Mesenchymal stem cell (in vitro differentiated cells and primary cell): Measurements from ENCODE around the gene HYOU1.
A peak's percentile ranks its signal among the peaks of the same experiment; 100 is the strongest.

Experiments
- DNase-seq: peaks from one replicate; pipeline ENCODE4 v3.0.0-alpha.2; 2013
- H2AFZ ChIP-seq: one replicate; pipeline ENCODE4 v1.6.1; 2013; ENCODE audit warnings: low read depth, mild to moderate bottlenecking, control low read depth, inconsistent platforms, low read length, moderate library complexity
- H2AK5ac ChIP-seq: 2 replicates; pipeline ENCODE4 v1.6.1; 2013; ENCODE audit warnings: low read length, moderate library complexity, mild to moderate bottlenecking, inconsistent platforms; ENCODE audit not compliant: severe bottlenecking
- H2BK120ac ChIP-seq: one replicate; pipeline ENCODE4 v1.6.1; 2013; ENCODE audit warnings: low read depth, mild to moderate bottlenecking, inconsistent platforms, low read length, moderate library complexity
- H2BK12ac ChIP-seq, 2 experiments: one replicate each; pipeline ENCODE4 v1.6.1; 2013; ENCODE audit warnings: inconsistent platforms in 2 of 2, low read length in 2 of 2, mild to moderate bottlenecking in 2 of 2, moderate library complexity in 2 of 2, control low read depth in 1 of 2
- H2BK15ac ChIP-seq: one replicate; pipeline ENCODE4 v1.6.1; 2013; ENCODE audit warnings: mild to moderate bottlenecking, low read depth, inconsistent platforms; ENCODE audit not compliant: poor library complexity, severe bottlenecking
- H2BK5ac ChIP-seq: 2 replicates; pipeline ENCODE4 v1.6.1; 2013; ENCODE audit warnings: low read depth, mild to moderate bottlenecking, low read length, control low read depth, inconsistent platforms; ENCODE audit not compliant: poor library complexity, severe bottlenecking
- H3K14ac ChIP-seq, 2 experiments: one replicate each; pipeline ENCODE4 v1.6.1; 2013; ENCODE audit warnings: inconsistent platforms in 2 of 2, low read length in 2 of 2, control low read depth in 1 of 2, mild to moderate bottlenecking in 1 of 2, moderate library complexity in 1 of 2
- H3K18ac ChIP-seq, 2 experiments: one replicate each; pipeline ENCODE4 v1.6.1; 2013; ENCODE audit warnings: inconsistent platforms in 2 of 2, low read length in 2 of 2, control low read depth in 1 of 2, low read depth in 1 of 2, mild to moderate bottlenecking in 1 of 2
- H3K23ac ChIP-seq, 2 experiments: one replicate each; pipeline ENCODE4 v1.6.1; 2013; ENCODE audit warnings: inconsistent platforms in 2 of 2, low read length in 2 of 2, mild to moderate bottlenecking in 2 of 2, moderate library complexity in 2 of 2, control low read depth in 1 of 2
- H3K27ac ChIP-seq: 2 replicates; pipeline ENCODE4 v1.5.1; 2013; ENCODE audit warnings: mild to moderate bottlenecking, moderate library complexity, low read length, control low read depth, inconsistent platforms; ENCODE audit not compliant: poor library complexity, severe bottlenecking
- H3K27me3 ChIP-seq, 2 experiments: 2 replicates each; pipeline versions ENCODE4 v1.6.1 to v1.7.0; 2013; ENCODE audit warnings: low read length in 2 of 2, mild to moderate bottlenecking in 2 of 2, moderate library complexity in 2 of 2, control low read depth in 1 of 2, inconsistent platforms in 1 of 2; ENCODE audit not compliant: control insufficient read depth in 1 of 2, insufficient read depth in 1 of 2
- H3K36me3 ChIP-seq, 2 experiments: 2 replicates each; pipeline versions ENCODE4 v1.6.1 to v1.7.0; 2013; ENCODE audit warnings: low read length in 2 of 2, control low read depth in 1 of 2, inconsistent platforms in 1 of 2, low read depth in 1 of 2, mild to moderate bottlenecking in 1 of 2; ENCODE audit not compliant: insufficient read depth in 2 of 2, control insufficient read depth in 1 of 2
- H3K4ac ChIP-seq, 2 experiments: one replicate each; pipeline ENCODE4 v1.6.1; 2013; ENCODE audit warnings: inconsistent platforms in 2 of 2, low read length in 2 of 2, mild to moderate bottlenecking in 2 of 2, moderate library complexity in 2 of 2, control low read depth in 1 of 2, low read depth in 1 of 2
- H3K4me1 ChIP-seq: 2 replicates; pipeline ENCODE4 v1.6.1; 2013; ENCODE audit warnings: low read depth, low read length, control low read depth; ENCODE audit not compliant: control insufficient read depth, insufficient read depth
- H3K4me2 ChIP-seq: 2 replicates; pipeline ENCODE4 v1.6.1; 2013; ENCODE audit warnings: low read length, mild to moderate bottlenecking, inconsistent platforms; ENCODE audit not compliant: poor library complexity, severe bottlenecking
- H3K4me3 ChIP-seq, 2 experiments: 2 replicates each; pipeline versions ENCODE4 v1.5.1 to v1.7.0; 2013; ENCODE audit warnings: low read length in 2 of 2, mild to moderate bottlenecking in 2 of 2, control low read depth in 1 of 2, low read depth in 1 of 2; ENCODE audit not compliant: insufficient read depth in 1 of 2
- H3K79me1 ChIP-seq: replicated peaks from 2 replicates; pipeline ENCODE4 v1.6.1; 2013; ENCODE audit warnings: mild to moderate bottlenecking, control low read depth, low read length, inconsistent platforms; ENCODE audit not compliant: poor library complexity, severe bottlenecking
- H3K9ac ChIP-seq: 2 replicates; pipeline ENCODE4 v1.7.0; 2013; ENCODE audit warnings: mild to moderate bottlenecking, low read length, moderate library complexity
- H3K9me3 ChIP-seq: 2 replicates; pipeline ENCODE4 v1.7.0; 2013; ENCODE audit warnings: mild to moderate bottlenecking, low read length; ENCODE audit not compliant: control insufficient read depth
- H4K8ac ChIP-seq: one replicate; pipeline ENCODE4 v1.6.1; 2013; ENCODE audit warnings: inconsistent platforms, mild to moderate bottlenecking, low read length, moderate library complexity
- H4K91ac ChIP-seq: one replicate; pipeline ENCODE4 v1.6.1; 2013; ENCODE audit warnings: mild to moderate bottlenecking, low read length, inconsistent platforms
- WGBS: methylation state at CpG from one replicate; pipeline ENCODE4 v1.1.7; 2013; ENCODE audit warnings: mixed read lengths; 5-methylcytosine and 5-hydroxymethylcytosine counted together

HYOU1 gene

DNA sequence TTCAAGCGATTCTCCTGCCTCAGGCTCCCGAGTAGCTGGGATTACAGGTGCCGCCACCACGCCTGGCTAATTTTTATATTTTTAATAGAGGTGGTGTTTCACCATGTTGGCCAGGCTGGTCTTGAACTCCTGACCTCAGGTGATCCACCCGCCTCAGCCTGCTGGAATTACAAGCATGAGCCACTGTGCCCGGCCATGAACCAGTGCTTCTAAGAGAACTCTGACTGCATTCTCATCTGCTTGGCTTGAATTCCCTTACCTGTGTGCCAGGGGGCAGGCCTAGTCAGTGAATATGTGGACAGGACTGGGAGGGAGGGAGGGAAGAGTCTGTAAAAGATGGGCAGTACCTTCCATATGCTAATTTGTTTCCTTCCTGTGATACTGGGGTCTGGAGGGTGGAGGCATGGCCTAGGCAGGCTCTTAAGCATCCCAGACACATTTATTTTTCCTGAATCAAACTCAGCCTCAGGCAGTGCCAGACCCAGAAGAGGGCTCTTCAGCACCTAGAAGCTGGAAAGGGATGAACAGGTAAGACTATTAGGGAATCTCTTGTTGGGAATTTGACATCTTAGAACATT is 45.4 kb downstream of the HYOU1 start:
- Histone ChIP-seq H2BK15ac (no peak overlapping the region), H2AK5ac (no peak overlapping the region), H4K91ac (no peak overlapping the region), H3K18ac (no peak overlapping the region), H3K9me3 (no peaks in the 10 kb centered on the region), H4K8ac (no peak overlapping the region), H3K14ac (no peak overlapping the region), H2BK5ac (no peak overlapping the region), H3K27ac (no peak overlapping the region), H3K4me2 (no peak overlapping the region), H3K9ac (no peak overlapping the region), H3K4me1 (peaks cover 5% of the 10 kb centered on the region), H3K36me3 (peaks cover 46 to 86% of the 10 kb centered on the region in 2 experiments), H3K27me3 (no peaks in the 10 kb centered on the region), H2BK12ac (no peak overlapping the region), H3K4ac (no peak overlapping the region), H3K79me1 (peaks cover 9% of the 10 kb centered on the region), H3K4me3 (no peak overlapping the region), H2AFZ (no peak overlapping the region), H2BK120ac (no peak overlapping the region), H3K23ac (no peak overlapping the region)
- WGBS, result 97% methylated on average over 6 of the region's 6 CpGs
- no peak for DNase-seq

DNA sequence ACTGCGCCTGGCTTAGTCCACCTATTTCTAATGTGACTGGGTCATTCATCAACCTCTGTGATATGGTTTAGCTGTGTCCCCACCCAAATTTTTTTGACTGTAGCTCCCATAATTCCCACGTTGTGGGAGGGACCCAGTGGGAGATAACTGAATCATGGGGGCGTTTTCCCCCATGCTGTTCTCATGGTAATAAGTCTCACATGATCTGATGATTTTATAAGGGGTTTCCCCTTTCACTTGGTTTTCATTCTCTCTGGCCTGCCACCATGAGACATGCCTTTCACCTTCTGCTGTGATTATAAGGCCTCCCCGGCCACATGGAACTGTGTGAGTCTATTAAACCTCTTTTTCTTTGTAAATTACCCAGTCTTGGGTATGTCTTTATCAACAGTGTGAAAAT is 50.3 kb downstream of the HYOU1 start:
- H2BK5ac ChIP-seq, result no peak overlapping the region
- H3K18ac ChIP-seq, result no peak overlapping the region
- H3K14ac ChIP-seq, result no peak overlapping the region
- H2BK12ac ChIP-seq, result no peak overlapping the region
- H2BK15ac ChIP-seq, result no peak overlapping the region
- no peak overlapping the region for H3K4me2 ChIP-seq
- H3K4me1 ChIP-seq, result no peaks in the 10 kb centered on the region
- WGBS, result 97% methylated on average over 3 of the region's 4 CpGs
- H3K4ac ChIP-seq, result no peak overlapping the region
- H3K27ac ChIP-seq, result no peak overlapping the region
- H3K23ac ChIP-seq, result no peak overlapping the region
- H4K91ac ChIP-seq, result no peak overlapping the region
- H3K9me3 ChIP-seq, result no peaks in the 10 kb centered on the region
- DNase-seq, result no peak
- peaks cover 33 to 73% of the 10 kb centered on the region in 2 experiments for H3K36me3 ChIP-seq
- no peak overlapping the region for H3K4me3 ChIP-seq
- no peak overlapping the region for H2AK5ac ChIP-seq
- no peaks in the 10 kb centered on the region for H3K27me3 ChIP-seq
- H3K79me1 ChIP-seq, result peaks cover 13% of the 10 kb centered on the region
- H4K8ac ChIP-seq, result no peak overlapping the region
- H2AFZ ChIP-seq, result no peak overlapping the region
- H3K9ac ChIP-seq, result no peak overlapping the region
- H2BK120ac ChIP-seq, result no peak overlapping the region

DNA sequence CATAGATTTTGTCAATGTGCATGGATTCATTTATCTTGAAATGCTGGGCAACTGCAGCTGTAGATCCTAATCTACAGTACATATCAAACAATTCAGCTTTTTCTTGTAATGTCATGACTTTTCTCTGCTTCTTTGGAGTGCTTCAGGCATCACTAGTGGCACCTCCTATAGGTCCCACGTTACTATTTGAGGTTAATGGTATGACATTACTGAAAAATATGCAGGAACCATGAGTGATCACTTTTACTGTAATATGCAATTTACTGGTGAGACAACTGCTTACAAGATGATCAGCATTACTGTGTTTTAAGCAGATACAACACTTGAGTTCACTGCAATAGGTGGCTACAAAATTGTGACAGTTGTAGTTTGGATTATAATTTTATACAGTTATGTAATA is 56.1 kb downstream of the HYOU1 start:
- peaks cover 20% of the 10 kb centered on the region for H3K79me1 ChIP-seq
- no peak overlapping the region for H3K18ac ChIP-seq
- WGBS, result no CpG with 5 or more reads among the region's 1 CpG
- no peak overlapping the region for H3K23ac ChIP-seq
- peak overlapping the region; percentile 10 for H3K9ac ChIP-seq
- no peak overlapping the region for H2BK120ac ChIP-seq
- no peak overlapping the region for H3K14ac ChIP-seq
- peak; percentile 23 for DNase-seq
- no peak overlapping the region for H4K8ac ChIP-seq
- H3K27me3 ChIP-seq, result no peaks in the 10 kb centered on the region
- H3K9me3 ChIP-seq, result no peaks in the 10 kb centered on the region
- H2AFZ ChIP-seq, result no peak overlapping the region
- no peak overlapping the region for H3K4me2 ChIP-seq
- H3K4ac ChIP-seq, result no peak overlapping the region
- H3K4me1 ChIP-seq, result peaks cover 6% of the 10 kb centered on the region
- H3K4me3 ChIP-seq, result no peak overlapping the region
- H2AK5ac ChIP-seq, result no peak overlapping the region
- H2BK5ac ChIP-seq, result no peak overlapping the region
- no peak overlapping the region for H2BK12ac ChIP-seq
- peaks cover 14 to 53% of the 10 kb centered on the region in 2 experiments for H3K36me3 ChIP-seq
- H3K27ac ChIP-seq, result no peak overlapping the region
- no peak overlapping the region for H4K91ac ChIP-seq
- no peak overlapping the region for H2BK15ac ChIP-seq

DNA sequence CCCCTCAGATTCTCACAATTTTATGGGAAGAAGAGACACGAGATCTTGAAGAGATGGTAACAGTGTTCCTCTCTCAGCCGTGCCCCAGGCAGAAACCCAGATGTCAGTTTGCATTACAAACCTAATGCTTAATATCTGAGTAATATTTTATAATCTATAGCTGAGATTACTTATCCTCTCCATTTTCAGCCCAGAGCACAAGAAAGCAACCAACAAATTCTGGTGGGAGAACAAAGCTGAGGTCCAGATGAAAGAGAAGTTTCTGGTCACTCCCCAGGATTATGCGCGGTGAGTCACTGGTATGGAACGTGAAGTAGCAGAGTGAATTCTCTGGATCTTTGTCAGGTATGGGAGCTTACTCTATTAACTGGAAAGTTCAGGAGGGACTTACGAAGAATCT is 58.2 kb downstream of the HYOU1 start:
- Histone ChIP-seq H2AFZ (peak overlapping the region; percentile 43), H3K79me1 (peaks cover 18% of the 10 kb centered on the region), H3K27ac (peak overlapping the region; percentile 73), H3K18ac (no peak overlapping the region), H2BK12ac (peak overlapping the region in 1 of 2 experiments; percentile 68), H3K4me1 (peaks cover 6% of the 10 kb centered on the region), H4K8ac (no peak overlapping the region), H3K27me3 (no peaks in the 10 kb centered on the region), H2BK5ac (no peak overlapping the region), H2BK15ac (no peak overlapping the region), H3K9ac (peak overlapping the region; percentile 94), H3K9me3 (no peaks in the 10 kb centered on the region), H2AK5ac (peak overlapping the region; percentile 17), H3K4me3 (peak overlapping the region; percentile 65 to 95), H2BK120ac (no peak overlapping the region), H3K4me2 (peak overlapping the region; percentile 80), H3K14ac (peak overlapping the region in 1 of 2 experiments; percentile 55), H3K23ac (no peak overlapping the region), H3K36me3 (peaks cover 14 to 41% of the 10 kb centered on the region in 2 experiments), H3K4ac (peak overlapping the region; percentile 57 to 63), H4K91ac (no peak overlapping the region)
- WGBS, result 13% methylated on average over 3 of the region's 6 CpGs
- peak; percentile 68 for DNase-seq
